AG10803 (cell line): Measurements from ENCODE around the gene CARD11.

Source experiments
- DNase-seq: peaks from one replicate; pipeline ENCODE4 v3.0.0; 2010; ENCODE audit warnings: low read depth
- H3K4me3 ChIP-seq: 2 replicates; pipeline ENCODE4 v1.5.1; 2011; ENCODE audit warnings: mild to moderate bottlenecking, low read length, control low read depth
- TF ChIP-seq, protein P1 (sequence below): conservative IDR thresholded peaks from 2 replicates; pipeline ENCODE4 v1.5.1; 2011; ENCODE audit warnings: mild to moderate bottlenecking, low read length, control low read depth, inconsistent platforms

The CARD11 gene

DNA sequence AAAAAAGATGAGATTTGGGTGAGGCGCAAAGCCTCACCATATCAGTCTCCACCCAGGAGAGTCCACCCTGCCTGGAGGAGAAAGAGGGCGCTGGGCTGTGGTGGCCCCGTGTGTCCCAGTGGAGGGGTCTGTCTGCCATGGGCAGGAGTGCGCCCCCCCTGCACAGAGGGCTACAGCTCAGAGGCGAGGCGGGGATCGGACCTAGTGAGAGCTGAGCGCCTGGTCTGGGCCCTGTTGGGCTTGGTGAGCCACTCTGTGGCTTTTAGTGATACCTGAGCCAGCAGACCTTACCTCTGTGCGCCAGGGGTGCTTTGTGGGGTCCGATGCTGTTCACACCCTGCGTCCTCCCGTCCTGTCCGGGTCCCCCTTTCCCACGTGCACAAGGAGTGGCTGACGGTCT is 173.7 kb downstream of the CARD11 start:
- H3K4me3 ChIP-seq: no peak overlapping the region
- TF ChIP-seq, protein P1, sequence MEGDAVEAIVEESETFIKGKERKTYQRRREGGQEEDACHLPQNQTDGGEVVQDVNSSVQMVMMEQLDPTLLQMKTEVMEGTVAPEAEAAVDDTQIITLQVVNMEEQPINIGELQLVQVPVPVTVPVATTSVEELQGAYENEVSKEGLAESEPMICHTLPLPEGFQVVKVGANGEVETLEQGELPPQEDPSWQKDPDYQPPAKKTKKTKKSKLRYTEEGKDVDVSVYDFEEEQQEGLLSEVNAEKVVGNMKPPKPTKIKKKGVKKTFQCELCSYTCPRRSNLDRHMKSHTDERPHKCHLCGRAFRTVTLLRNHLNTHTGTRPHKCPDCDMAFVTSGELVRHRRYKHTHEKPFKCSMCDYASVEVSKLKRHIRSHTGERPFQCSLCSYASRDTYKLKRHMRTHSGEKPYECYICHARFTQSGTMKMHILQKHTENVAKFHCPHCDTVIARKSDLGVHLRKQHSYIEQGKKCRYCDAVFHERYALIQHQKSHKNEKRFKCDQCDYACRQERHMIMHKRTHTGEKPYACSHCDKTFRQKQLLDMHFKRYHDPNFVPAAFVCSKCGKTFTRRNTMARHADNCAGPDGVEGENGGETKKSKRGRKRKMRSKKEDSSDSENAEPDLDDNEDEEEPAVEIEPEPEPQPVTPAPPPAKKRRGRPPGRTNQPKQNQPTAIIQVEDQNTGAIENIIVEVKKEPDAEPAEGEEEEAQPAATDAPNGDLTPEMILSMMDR: no peak

DNA sequence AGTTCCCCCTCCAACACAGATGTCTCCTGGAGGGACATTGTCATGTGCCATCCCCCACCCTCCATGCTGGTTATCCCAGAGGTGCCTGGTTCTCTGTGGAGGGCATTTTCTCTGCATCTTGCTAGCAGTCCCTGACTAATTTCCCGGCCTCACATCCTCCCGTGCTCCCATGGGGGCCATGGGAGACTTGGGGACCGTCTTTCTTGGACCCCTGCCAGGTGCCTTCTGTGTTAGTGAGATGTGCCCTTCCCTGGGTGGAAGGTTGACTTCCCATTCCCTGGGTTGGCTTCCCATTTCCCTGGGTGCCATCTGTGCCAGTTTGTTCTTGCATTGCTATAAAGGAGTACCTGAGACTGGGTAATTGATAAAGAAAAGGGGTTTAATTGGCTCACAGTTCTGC is 177.1 kb downstream of the CARD11 start:
- H3K4me3 ChIP-seq: no peak overlapping the region
- TF ChIP-seq, protein P1: no peak
- DNase-seq: no peak

More for the DNA sequence above, 173.7 kb downstream of the CARD11 start:
- DNase-seq: no peak

DNA sequence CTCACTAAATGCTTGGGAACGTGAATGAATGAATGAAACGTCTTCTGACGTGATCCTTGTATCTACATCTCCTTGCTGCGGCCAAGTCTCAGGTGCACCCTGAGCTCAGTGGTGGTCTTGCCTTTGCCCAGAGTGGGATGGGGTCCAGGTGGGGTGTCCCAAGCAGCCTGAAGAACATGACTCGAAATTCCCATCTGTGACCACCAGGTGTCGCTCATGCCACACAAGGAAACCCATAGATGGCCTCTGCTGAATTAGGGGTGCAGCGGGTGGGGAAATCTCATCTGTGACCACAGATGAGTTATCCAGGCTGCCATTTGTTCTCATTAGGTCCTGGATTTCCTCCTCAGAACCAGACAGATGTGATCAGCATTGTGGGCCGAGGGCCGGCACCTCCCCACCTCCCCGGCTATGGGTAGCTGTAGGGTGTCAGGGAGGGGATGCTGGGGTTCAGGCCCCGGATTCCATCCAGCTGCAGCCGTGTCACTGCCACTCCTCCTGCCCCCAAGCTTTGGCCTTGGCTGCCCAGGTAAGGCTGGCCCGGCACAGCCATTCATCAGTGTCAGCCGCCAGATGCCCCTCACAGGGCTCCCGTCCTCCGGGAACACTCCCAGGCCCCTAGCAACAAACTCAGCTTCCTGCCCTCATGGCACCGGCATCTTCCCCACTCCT is 178.5 kb downstream of the CARD11 start:
- TF ChIP-seq, protein P1: peak; percentile 89
- peak; percentile 63 for DNase-seq

DNA sequence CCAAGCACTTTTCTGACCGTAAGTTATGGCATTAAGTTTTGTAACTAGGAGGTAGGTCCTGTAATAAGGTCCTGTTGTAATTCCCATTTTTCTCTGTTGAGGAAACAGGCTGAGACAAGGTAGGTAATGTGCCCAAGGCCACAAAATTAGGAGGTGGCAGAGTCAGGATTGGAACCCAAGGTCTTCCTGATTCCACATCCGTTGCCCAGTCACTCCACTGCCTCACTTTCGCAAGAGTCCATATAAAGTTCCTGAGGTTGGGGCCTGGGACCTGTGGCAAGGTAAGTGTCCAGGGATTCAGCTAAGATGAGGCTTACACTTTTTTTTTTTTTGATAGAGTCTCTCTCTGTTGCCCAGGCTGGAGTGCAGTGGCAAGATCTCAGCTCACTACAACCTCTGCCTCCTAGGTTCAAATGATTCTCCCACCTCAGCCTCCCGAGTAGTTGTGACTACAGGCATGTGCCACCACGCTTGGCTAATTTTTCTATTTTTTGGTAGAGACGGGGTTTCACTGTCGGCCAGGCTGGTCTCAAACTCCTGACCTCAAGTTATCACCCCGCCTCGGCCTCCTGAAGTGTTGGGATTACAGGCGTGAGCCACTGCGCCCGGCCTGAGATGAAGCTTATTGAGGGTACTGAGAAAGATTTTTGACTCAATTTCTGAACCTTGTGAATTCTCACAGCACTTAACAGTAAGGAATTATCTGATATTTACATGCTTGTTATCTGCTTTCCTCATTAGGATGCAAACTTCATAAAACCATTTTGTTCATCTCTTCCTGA is 179.3 kb downstream of the CARD11 start:
- H3K4me3 ChIP-seq: peak overlapping the region; percentile 40
- TF ChIP-seq, protein P1: no peak
- peak; percentile 31 for DNase-seq

More for the DNA sequence above, 178.5 kb downstream of the CARD11 start:
- H3K4me3 ChIP-seq: no peak overlapping the region

DNA sequence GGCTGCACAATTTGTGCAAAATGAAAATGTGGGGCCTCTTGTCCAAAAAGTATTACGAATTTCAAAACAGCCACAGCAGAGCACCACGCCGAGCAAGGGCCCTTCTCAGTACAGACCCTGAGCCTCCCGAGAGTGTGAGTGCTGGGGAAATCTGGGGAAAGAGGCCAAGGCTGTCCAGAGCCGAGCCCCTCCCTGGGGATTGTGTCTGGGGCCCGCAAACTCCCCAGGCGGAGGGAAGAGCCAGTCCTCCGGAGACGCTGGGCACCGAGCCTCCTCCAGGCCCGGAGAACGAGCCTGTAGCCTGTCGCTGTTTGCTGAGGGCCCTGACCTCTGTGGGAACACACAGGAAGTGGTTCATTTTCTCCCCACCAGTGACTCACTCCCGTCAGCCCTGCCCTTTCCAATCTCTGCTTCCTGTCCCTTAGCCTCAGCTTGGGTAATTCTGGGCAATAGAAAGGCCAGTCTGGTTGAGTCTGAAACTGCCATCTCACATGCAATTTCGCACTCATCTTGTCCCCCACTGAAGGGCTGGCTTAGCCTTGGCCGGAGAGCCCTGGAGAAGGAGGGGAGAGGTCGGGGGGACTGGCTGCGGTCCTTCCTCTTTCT is 180.1 kb downstream of the CARD11 start:
- peak overlapping the region; percentile 41 for H3K4me3 ChIP-seq
- TF ChIP-seq, protein P1: peak; percentile 2; the same call in 1 of the 2 replicates
- peak; percentile 97 for DNase-seq

DNA sequence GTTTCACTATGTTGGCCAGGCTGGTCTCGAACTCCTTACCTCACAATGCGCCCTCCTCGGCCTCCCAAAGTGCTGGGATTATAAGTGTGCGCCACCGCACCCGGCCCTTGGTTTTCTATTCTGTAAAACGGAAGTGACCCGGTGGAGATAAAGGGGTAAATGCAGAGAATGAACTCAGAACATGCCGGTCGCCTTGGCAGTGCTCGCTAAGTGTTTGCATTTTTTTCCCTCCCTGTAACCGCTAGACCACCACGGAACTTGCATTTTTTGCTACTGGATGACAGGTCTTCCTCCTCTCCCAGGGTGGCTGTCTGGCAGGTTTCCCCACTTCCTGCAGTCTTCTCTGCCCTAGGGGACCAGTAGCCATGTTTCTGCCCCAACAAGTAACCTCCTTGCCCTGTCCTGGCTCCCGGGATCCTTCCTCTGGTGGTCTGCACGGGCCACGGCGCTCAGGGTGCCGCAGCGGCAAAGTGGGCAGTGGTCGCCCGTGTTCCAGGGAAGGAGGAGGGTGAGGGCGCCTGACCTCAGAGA is 180.8 kb downstream of the CARD11 start:
- TF ChIP-seq, protein P1: no peak
- H3K4me3 ChIP-seq: no peak overlapping the region
- no peak for DNase-seq
